Natural killer cell (primary cell): ENCODE measurements around the gene MAG. TPM values are rescaled to one million over a fixed set of nuclear protein-coding genes. Genes with fewer than 3 reads are reported as not detected.
A peak's percentile ranks its signal among the peaks of the same experiment; 100 is the strongest.

Source experiments
- ATAC-seq, 3 donors: fragments of 150-1000 bp in 2 of 3; fragments of 200-7000 bp in 1 of 3; cut with Tn5 transposase; 1 replicate in 1 of 3; 2 replicates in 2 of 3; pipeline ENCODE4 v1.10.0; 2021; ENCODE audit warnings: mild to moderate bottlenecking in 2 of 3, moderate library complexity in 2 of 3
- DNase-seq, 2 donors: peaks; one replicate each; pipeline versions ENCODE4 v3.0.0 to v3.0.0-alpha.2; 2013 to 2021; ENCODE audit warnings: mixed read lengths in 1 of 2
- H3K27ac ChIP-seq: one replicate; pipeline ENCODE4 v1.5.1; 2013; ENCODE audit warnings: mild to moderate bottlenecking, low read length
- H3K27me3 ChIP-seq: one replicate; pipeline ENCODE4 v1.6.1; 2013; ENCODE audit warnings: low read length; ENCODE audit not compliant: control insufficient read depth, insufficient read depth
- H3K36me3 ChIP-seq: one replicate; pipeline ENCODE4 v1.6.1; 2013; ENCODE audit warnings: low read length; ENCODE audit not compliant: control insufficient read depth, insufficient read depth
- H3K4me1 ChIP-seq: one replicate; pipeline ENCODE4 v1.6.1; 2013; ENCODE audit warnings: low read length; ENCODE audit not compliant: control insufficient read depth, insufficient read depth
- H3K4me3 ChIP-seq: one replicate; pipeline ENCODE4 v1.5.1; 2013; ENCODE audit warnings: low read length
- H3K9me3 ChIP-seq: one replicate; pipeline ENCODE4 v1.6.1; 2013; ENCODE audit warnings: low read length; ENCODE audit not compliant: control insufficient read depth, insufficient read depth
- H3K27ac Mint-ChIP-seq, 2 donors: one replicate each; pipeline ENCODE4 v1.8.0; 2022; ENCODE audit warnings: mild to moderate bottlenecking in 2 of 2, mixed read lengths in 2 of 2, moderate library complexity in 1 of 2
- H3K27me3 Mint-ChIP-seq, 2 donors: one replicate each; pipeline ENCODE4 v1.8.0; 2022; ENCODE audit warnings: low read depth in 2 of 2, mixed read lengths in 2 of 2
- H3K36me3 Mint-ChIP-seq: one replicate; pipeline ENCODE4 v1.8.0; 2022; ENCODE audit warnings: mixed read lengths
- H3K4me1 Mint-ChIP-seq, 2 donors: one replicate each; pipeline ENCODE4 v1.8.0; 2022; ENCODE audit warnings: mixed read lengths in 2 of 2
- H3K4me3 Mint-ChIP-seq: one replicate; pipeline ENCODE4 v1.8.0; 2022; ENCODE audit warnings: mild to moderate bottlenecking, moderate library complexity, mixed read lengths
- H3K9me3 Mint-ChIP-seq, 2 donors: one replicate each; pipeline ENCODE4 v1.8.0; 2022; ENCODE audit warnings: mixed read lengths in 2 of 2
- WGBS: methylation state at CpG from one replicate; pipeline ENCODE4 v1.1.7; 2013; ENCODE audit warnings: missing lambda C conversion rate; ENCODE audit not compliant: insufficient coverage; 5-methylcytosine and 5-hydroxymethylcytosine counted together
- intact Hi-C: fragments of 100-400 bp; cut with micrococcal nuclease; formaldehyde crosslinking; loops from one replicate; pipeline ENCODE4 v1.14.2; 2022
- total RNA-seq, 4 donors: library from RNA; stranded (reverse); fragments of 120-200 nt in 1 of 4; gene quantifications; one replicate each; pipeline versions ENCODE4 v1.2.3 to v1.2.4, GENCODE V29; 2013 to 2022
- TF ChIP-seq, protein P1 (sequence below): fragments of 200-600 bp; IDR thresholded peaks from one replicate; pipeline ENCODE4 v1.8.0; 2022; ENCODE audit warnings: antibody characterized with exemption

The MAG gene
- total RNA-seq, 3 donors from 2014 or later (not counting 1 experiment from before 2014, with no cell fraction given) = not detected

DNA sequence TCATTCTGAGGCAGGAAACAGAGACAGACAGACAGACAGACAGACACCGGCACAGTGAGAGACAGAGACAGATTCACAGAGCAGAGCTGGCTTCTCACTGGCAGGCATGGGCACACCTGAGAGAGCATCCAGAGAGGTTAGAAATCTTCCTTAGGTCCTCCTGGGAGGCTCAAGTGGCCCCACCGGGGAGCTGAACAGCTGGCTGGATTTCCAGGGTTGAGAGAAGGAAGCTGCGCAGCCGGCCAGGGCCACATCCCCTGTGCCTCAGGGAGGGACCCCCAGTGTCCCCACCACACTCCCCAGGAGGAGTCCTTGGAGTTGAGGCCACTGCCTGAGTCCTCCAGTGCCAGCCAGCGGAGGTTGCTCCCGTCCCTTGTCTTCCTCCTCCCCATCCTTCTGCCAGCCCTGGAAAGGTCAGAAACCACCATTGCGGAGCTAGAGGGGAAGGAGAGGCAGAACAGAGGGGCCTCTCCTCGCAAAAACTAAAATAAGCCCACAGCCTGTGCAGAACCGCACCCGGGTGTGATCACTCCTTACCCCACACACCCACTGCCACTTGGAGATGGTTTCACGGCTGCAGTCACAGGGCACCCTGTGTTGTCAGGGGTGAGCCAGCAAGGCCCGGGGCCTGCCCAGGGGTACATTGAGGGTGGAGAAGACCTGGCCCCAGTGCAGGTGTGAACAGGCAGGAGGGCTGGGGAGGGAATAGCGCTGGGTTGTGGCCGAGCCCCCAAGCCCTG lies 70.5 kb downstream of the MAG start:
- H3K4me1 Mint-ChIP-seq = peaks cover 7 to 12% of the 10 kb centered on the region in 2 donors
- Histone ChIP-seq H3K4me1 (peaks cover 3% of the 10 kb centered on the region), H3K4me3 (no peak overlapping the region), H3K36me3 (no peaks in the 10 kb centered on the region), H3K9me3 (no peaks in the 10 kb centered on the region), H3K27ac (no peak overlapping the region), H3K27me3 (peaks cover 3% of the 10 kb centered on the region)
- ATAC-seq (peak in 1 of 3 donors; percentile 57), DNase-seq (no peak)
- H3K9me3 Mint-ChIP-seq = no peaks in the 10 kb centered on the region
- TF ChIP-seq, protein P1, sequence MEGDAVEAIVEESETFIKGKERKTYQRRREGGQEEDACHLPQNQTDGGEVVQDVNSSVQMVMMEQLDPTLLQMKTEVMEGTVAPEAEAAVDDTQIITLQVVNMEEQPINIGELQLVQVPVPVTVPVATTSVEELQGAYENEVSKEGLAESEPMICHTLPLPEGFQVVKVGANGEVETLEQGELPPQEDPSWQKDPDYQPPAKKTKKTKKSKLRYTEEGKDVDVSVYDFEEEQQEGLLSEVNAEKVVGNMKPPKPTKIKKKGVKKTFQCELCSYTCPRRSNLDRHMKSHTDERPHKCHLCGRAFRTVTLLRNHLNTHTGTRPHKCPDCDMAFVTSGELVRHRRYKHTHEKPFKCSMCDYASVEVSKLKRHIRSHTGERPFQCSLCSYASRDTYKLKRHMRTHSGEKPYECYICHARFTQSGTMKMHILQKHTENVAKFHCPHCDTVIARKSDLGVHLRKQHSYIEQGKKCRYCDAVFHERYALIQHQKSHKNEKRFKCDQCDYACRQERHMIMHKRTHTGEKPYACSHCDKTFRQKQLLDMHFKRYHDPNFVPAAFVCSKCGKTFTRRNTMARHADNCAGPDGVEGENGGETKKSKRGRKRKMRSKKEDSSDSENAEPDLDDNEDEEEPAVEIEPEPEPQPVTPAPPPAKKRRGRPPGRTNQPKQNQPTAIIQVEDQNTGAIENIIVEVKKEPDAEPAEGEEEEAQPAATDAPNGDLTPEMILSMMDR = no peak
- H3K36me3 Mint-ChIP-seq = no peaks in the 10 kb centered on the region
- H3K4me3 Mint-ChIP-seq = no peak overlapping the region
- peaks cover 17 to 22% of the 10 kb centered on the region in 2 donors for H3K27me3 Mint-ChIP-seq
- intact Hi-C loops = no loop called here
- H3K27ac Mint-ChIP-seq = no peak overlapping the region
- 71% methylated on average over 13 of the region's 14 CpGs for WGBS

DNA sequence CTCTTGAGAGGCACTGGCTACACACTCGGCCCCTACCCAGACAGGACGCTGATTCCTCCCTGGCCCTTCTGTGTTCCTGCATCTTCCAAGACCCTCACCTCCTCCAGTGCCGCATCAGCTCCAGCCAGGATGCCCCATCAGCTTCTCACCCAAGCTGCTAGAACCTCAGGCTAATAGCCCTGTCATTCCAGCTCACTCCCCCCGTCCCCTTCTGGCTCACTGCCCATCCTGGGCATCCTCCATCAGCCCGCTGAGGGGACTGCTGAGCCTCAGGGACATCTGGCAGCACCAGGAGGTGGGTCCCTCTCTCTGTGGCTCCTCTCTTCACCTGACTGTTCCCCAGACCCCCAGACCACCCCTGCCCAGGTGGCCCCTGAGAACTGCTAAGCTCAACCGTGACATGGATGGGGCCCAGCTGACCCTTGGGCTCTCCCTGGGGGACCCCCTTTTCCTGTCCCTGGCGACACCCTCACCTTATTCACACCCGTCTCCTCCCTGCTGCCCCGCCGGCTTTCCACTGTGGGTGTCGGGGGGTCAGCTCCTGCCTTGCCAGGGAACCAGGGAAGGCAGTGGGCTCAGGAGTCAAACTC lies 71.1 kb downstream of the MAG start:
- no peak overlapping the region for H3K27ac ChIP-seq
- TF ChIP-seq, protein P1 = no peak
- H3K4me1 Mint-ChIP-seq = peaks cover 3 to 12% of the 10 kb centered on the region in 2 donors
- peaks cover 15 to 17% of the 10 kb centered on the region in 2 donors for H3K27me3 Mint-ChIP-seq
- H3K4me1 ChIP-seq = no peaks in the 10 kb centered on the region
- ATAC-seq (no peak), DNase-seq (no peak)
- no peak overlapping the region for H3K27ac Mint-ChIP-seq
- WGBS = 87% methylated on average over 11 of the region's 11 CpGs
- intact Hi-C loops = no loop called here
- no peaks in the 10 kb centered on the region for H3K9me3 ChIP-seq
- H3K27me3 ChIP-seq = peaks cover 3% of the 10 kb centered on the region
- no peaks in the 10 kb centered on the region for H3K36me3 Mint-ChIP-seq
- H3K9me3 Mint-ChIP-seq = no peaks in the 10 kb centered on the region
- no peak overlapping the region for H3K4me3 ChIP-seq
- no peaks in the 10 kb centered on the region for H3K36me3 ChIP-seq
- H3K4me3 Mint-ChIP-seq = no peak overlapping the region

Other genes starting within 250 kb of the MAG start
- not detected for gene FXYD3, start 176.3 kb upstream of the MAG start, total RNA-seq
- under 1 TPM in 2 of 3 donors, not detected in 1; 0.49 to 0.72 TPM for gene LGI4, start 157.1 kb upstream of the MAG start, total RNA-seq
- gene FXYD1, start 153.3 kb upstream of the MAG start, total RNA-seq = not detected
- 1 to 10 TPM; 4.0 to 5.4 (median 4.9) TPM for gene FXYD7, start 148.9 kb upstream of the MAG start, total RNA-seq
- 100 to 1,000 TPM; 226 to 270 (median 231) TPM for gene FXYD5, start 137.4 kb upstream of the MAG start, total RNA-seq
- not detected for gene FAM187B, start 63.4 kb upstream of the MAG start, total RNA-seq
- 1 to 10 TPM; 3.4 to 6.9 (median 6.7) TPM for gene LSR, start 43.2 kb upstream of the MAG start, total RNA-seq
- 100 to 1,000 TPM; 243 to 253 (median 250) TPM for gene USF2, start 23.2 kb upstream of the MAG start, total RNA-seq
- 1 to 10 TPM in 1 of 3 donors, under 1 TPM in 2; 0.34 to 1.5 (median 0.45) TPM for gene HAMP, start 9.6 kb upstream of the MAG start, total RNA-seq
- 1 to 10 TPM; 4.3 to 7.0 (median 6.0) TPM for gene CD22, start 37.0 kb downstream of the MAG start, total RNA-seq
- under 1 TPM in 2 of 3 donors, not detected in 1; 0.30 to 0.47 TPM for gene FFAR1, start 55.7 kb downstream of the MAG start, total RNA-seq
- gene FFAR3, start 66.3 kb downstream of the MAG start, total RNA-seq = 1 to 10 TPM in 1 of 3 donors, under 1 TPM in 1, not detected in 1; 0.92 to 2.7 TPM
- gene GPR42, start 78.9 kb downstream of the MAG start, total RNA-seq = 1 to 10 TPM in 1 of 3 donors, under 1 TPM in 1, not detected in 1; 0.19 to 1.5 TPM
- 1 to 10 TPM in 2 of 3 donors, under 1 TPM in 1; 0.70 to 8.6 (median 1.6) TPM for gene FFAR2, start 156.1 kb downstream of the MAG start, total RNA-seq
- not detected for gene KRTDAP, start 198.3 kb downstream of the MAG start, total RNA-seq
- gene DMKN, start 221.5 kb downstream of the MAG start, total RNA-seq = 10 to 100 TPM; 10.7 to 15.3 (median 11.3) TPM
- not detected for gene SBSN, start 236.2 kb downstream of the MAG start, total RNA-seq
- not detected for gene GAPDHS, start 241.3 kb downstream of the MAG start, total RNA-seq